GM18907 (cell line): ENCODE measurements around the gene ANKRD26.
"Not testable (repeated sequence)": the region's sequence is repeated elsewhere in the genome, so short reads cannot be mapped to it uniquely, and the experiment has no call there.

Experiments
- ATAC-seq: cut with Tn5 transposase; IDR thresholded peaks from one replicate; pipeline ENCODE4 v1.9.1; 2021; ENCODE audit warnings: mild to moderate bottlenecking, moderate library complexity; ENCODE audit not compliant: unreplicated experiment

ANKRD26 gene

GRCh38 chr10:27099916-27100812 is at the start of gene ANKRD26:
TSS of gene ANKRD26 (minus strand) at chr10:27100494. CDS start at chr10:27100326, 168 bp downstream.
- ATAC-seq = peak; percentile 86

- no peak for ATAC-seq
Observed at GRCh38 chr10:27147701-27148100, 47.4 kb upstream of the ANKRD26 start.

GRCh38 chr10:27145937-27146336 is 45.6 kb upstream of the ANKRD26 start:
- no peak for ATAC-seq

DNA sequence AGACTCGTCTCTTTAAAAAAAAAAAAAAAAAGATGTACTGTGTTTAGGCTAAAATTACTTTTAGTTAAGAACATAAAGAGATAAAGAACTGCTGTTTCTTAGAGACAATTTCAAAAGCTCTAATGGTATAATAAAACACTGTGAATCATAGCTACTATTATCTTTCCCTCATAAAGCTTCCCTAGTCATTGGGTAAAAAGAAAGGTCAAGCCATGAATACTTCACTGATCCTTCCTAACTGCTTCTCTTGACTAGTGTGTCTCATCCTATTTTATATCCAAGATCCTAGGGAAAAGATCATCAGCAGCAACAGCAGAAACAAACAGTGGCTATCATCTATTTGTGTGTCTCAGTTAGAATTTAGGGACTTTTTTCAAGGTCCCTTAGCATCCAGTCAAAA is 43.4 kb upstream of the ANKRD26 start:
- ATAC-seq = no peak

DNA sequence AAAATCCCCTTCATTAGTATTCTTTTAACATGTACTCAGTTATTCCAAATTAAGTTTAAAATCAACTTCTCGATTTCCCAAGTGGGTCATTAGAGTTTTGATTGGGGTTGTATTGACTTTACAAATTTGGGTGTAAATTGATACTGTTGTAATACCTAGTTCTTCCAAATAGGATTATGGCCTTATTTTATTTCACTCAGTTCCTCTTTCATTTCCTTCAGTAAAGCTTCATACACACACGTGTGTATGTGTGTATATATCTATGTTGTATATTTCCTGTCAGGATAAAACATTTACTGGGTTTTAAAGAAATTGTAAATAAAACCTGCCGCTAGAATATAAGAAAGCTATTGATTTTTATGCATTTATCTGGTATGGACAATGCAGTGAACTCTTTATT is 38.0 kb upstream of the ANKRD26 start:
- ATAC-seq = no peak

GRCh38 chr10:27134371-27134770 is 34.1 kb upstream of the ANKRD26 start:
- ATAC-seq = no peak

- ATAC-seq = no peak
Observed at GRCh38 chr10:27108165-27108564, 7.9 kb upstream of the ANKRD26 start.

DNA sequence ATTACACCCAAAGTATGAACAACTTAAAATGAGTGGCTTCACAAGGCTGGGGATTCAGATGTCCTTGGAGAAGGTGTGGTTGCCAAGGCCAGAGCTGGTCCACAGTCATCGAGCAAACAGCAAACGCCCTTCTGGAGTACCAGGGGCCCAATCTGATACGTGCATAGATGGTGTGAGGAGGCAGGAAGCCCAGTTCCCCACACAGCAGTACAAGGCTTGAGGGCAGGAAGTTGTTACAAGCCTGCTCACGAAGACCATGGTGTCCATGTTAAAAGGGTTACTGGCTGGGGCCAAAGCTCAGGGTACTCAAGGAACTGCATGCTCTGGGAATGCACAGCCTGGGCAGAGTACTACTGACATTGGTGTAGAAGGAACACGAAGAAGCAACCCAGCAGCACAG is 4.6 kb upstream of the ANKRD26 start:
- no peak for ATAC-seq

DNA sequence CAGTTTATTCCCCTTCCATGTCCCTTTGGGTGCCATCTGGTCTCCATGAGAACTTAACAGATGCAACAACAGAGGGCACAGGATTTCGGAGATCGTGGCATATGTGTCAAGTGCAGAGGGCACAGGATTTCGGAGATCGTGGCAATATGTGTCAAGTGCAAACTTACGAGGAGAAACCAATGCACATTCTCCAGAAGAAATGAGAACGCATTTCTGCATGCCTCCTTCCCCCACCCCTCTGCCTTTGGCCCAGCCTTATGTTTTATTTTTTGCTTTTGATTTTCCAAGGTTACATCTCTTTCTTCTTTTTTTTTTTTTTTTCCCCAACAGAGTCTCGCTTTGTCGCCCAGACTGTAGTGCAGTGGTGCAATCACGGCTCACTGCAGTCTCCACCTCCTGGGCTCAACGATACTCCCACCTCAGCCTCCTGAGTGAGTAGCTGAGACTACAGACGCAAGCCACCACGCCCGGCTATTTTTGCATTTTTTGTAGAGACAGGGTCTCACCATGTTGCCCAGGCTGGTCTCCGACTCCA is 586 bp upstream of the ANKRD26 start:
- ATAC-seq = no peak

DNA sequence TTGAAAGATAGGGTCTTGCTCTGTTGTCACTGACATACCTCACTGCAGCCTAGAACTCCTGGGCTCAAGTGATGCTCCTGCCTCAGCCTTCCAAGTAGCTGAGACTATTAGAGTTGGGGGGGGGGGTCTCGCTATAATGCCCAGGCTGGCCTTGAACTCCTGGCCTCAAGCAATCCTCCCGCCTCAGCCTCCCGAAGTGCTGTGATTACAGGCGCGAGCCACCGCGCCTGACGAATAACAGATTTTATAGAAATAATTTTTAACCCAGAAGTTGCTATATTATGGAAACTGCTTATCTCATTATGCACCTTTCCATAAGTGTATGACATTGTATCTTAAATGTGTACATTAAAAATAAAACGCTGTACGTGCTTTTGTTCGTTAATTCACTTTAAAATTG is 846 bp downstream of the ANKRD26 start:
- no peak for ATAC-seq

GRCh38 chr10:27088119-27089044 is 11.9 kb downstream of the ANKRD26 start:
- no peak for ATAC-seq

DNA sequence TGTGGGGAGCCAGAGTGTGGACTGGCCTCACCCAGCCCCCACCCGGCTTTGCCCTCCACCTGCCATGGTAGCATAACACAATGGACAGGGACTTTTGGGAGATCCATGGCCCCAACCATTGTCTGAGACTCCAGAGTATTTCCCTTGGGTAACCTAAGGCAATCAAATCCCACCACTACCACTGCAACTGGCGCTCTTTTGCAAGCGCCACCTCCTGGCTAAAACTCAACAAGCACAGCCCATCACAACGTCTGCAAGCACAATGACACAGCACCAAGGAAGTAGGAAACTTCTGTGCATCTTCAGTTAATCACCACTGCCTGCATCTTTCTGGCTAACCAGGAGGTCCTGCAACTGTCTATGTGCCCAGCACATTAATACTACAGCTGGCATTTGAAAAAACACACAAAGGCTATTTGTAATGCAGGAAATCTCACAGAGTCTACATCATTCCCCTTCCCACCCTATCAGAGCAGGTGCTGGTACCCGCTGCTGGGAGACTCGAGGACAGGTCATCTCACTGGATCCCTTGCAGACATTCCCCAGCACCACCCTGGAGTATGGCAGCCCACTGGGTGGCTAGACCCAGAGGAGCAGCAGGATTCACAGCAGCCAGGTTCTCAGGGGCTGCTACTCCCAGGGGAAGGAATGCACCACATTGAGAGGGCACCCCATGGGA is 27.7 kb downstream of the ANKRD26 start:
- ATAC-seq = no peak

- ATAC-seq = peak; percentile 58
Observed at GRCh38 chr10:27068217-27068891, 31.9 kb downstream of the ANKRD26 start.

DNA sequence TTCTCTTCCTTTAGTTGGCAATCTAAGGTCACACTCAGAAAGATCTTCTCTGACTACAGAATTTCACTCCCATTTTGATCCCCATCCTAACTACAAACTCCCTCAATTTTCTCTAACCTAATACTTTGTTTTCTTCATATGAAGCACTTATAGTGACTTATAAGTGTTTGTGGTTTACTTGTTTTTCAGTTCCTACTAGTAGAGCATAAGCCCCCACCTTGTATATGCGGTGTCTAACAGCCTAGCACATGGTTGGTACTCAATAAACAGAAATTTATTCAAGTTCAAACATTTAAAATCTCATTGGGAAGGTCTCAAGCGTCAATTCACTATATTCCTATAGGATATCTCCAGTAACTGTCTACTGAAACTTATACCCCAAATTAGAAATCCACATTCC is 35.2 kb downstream of the ANKRD26 start:
- peak; percentile 53 for ATAC-seq

DNA sequence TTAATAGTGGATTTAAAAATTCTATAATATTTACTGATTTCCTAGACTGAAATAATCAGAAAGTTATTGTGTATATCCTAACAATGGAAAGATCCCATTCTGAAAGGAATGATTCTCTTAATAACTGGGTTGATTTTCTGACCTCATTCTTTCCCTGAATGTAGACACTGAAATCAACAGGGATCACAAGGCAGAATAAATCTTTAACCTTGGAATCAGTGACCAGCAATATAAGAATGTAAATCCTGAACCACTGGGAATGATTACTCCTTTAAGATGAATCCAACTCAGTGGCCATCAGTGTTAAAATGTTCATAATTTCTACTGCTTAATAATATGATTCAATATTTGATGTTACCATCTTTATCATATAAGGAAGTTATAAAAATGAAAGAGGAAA is 47.6 kb downstream of the ANKRD26 start:
- no peak for ATAC-seq

DNA sequence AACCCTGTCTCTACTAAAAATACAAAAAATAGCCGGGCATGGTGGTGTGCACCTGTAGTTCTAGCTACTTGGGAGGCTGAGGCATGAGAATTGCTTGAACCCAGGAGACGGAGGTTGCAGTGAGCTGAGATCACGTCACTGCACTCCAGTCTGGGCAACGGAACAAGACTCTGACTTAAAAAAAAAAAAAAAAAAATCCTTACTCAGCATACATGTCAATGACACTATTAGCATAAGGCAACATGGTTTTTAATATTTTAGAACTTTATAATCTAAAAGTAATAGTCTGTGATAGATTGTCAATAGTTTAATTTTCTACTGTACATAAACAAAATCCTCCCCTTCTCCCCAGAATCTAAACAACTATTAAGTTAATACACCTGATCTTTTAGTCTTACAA is 55.0 kb downstream of the ANKRD26 start:
- not testable (repeated sequence) for ATAC-seq

- no peak for ATAC-seq
Observed at GRCh38 chr10:27041196-27041595, 59.1 kb downstream of the ANKRD26 start.

- ATAC-seq = no peak
Observed at GRCh38 chr10:27038168-27038567, 62.1 kb downstream of the ANKRD26 start.

DNA sequence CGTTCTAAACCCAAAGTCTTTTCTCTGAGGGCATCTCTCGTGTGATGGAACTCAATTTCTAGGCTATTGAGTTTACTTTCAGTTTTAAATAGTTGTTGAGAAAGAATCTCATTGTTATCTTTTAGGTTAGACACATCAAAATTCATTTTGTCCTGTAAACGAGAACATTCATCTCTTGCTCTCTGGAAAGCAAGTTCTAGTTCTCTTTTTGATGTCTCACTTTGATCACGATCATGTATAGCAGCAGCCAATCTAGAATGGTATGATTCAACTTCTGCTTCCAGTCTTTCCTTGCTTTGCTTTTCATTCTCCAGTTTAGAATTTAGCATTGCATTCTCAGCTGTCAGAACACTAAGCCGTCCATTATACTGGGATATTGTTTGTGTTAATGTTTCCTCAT is 65.1 kb downstream of the ANKRD26 start:
- ATAC-seq = no peak

GRCh38 chr10:27030060-27030459 is 70.2 kb downstream of the ANKRD26 start:
- ATAC-seq = no peak
